Kidney glomerular epithelial cell (primary cell): ENCODE results near the gene DDB1.

ENCODE experiments used
- DNase-seq: peaks from one replicate; lab custom pipeline; 2025; lab: John Stamatoyannopoulos, UW

Gene DDB1

GRCh38 chr11:61356706-61357105 lies 23.8 kb upstream of the DDB1 start:
- no peak for DNase-seq

GRCh38 chr11:61354208-61354607 lies 21.3 kb upstream of the DDB1 start:
- no peak for DNase-seq

GRCh38 chr11:61353131-61354067 lies 20.5 kb upstream of the DDB1 start:
- DNase-seq: no peak

DNA sequence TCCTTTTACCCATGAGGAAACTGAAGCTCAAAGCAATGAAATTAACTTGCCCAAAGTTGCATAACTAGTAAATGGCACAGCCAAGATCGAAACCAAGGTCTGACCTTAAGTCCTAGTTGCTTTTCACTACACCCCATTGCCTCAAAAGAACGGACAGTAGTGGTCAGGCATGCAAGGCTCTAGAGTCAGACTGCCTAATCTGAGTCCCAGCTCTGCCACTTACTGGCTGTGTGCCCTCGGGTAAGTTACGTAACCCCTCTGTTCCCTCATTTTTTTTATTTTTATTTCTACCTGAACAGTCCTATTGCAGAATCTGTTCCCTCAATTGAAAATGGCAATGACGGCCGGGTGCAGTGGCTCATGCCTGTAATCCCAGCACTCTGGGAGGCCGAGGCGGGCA lies 19.1 kb upstream of the DDB1 start:
- DNase-seq: no peak

GRCh38 chr11:61350803-61351202 lies 17.9 kb upstream of the DDB1 start:
- DNase-seq: no peak

DNA sequence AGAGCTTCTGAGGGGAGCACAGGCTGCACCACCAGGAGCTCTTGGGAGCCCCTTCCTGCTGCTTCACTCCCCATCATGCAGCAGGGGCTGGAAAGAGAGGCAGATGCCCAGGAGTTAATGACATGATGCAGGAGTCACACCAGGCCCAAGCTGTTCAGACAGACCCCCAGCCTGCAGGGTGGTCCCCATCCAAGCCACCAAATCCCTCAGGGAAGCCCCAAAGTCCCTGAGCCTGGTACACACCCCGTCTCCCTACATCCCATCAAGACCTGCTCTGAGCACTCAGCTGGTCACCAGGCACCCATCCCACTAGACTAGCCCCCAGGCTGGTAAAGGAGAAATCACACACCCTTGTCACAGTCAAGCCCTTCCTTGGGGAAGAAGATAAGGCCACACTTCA lies 17.4 kb upstream of the DDB1 start:
- no peak for DNase-seq

GRCh38 chr11:61349916-61350315 lies 17.0 kb upstream of the DDB1 start:
- no peak for DNase-seq

DNA sequence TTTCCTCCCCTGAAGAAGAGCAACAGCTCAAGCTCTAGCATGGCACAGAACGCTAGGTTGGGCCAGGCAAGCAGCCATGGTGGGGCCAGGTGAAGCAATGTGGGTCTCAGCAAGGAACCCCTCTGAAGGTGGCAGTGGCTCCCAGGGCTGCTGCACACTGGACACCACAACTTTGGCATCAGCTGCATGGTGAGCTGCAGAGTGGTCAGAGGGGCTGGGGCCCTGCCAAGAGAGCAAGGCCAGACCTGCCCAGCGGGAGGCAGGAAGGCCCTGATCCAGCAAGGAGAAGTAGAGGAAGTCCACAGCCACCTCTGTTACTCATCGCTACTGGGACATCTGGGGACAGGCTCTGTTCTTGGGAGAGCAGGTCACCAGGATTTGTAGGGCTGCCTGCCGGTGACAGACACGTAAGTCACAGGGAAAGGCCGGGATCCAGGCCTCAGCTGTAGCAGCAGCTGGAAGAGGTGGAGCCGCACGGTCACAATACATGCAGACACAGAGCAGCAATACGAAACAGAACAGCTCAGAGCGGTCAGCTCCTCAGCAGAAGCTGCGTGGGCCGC lies 16.4 kb upstream of the DDB1 start:
- DNase-seq: no peak

DNA sequence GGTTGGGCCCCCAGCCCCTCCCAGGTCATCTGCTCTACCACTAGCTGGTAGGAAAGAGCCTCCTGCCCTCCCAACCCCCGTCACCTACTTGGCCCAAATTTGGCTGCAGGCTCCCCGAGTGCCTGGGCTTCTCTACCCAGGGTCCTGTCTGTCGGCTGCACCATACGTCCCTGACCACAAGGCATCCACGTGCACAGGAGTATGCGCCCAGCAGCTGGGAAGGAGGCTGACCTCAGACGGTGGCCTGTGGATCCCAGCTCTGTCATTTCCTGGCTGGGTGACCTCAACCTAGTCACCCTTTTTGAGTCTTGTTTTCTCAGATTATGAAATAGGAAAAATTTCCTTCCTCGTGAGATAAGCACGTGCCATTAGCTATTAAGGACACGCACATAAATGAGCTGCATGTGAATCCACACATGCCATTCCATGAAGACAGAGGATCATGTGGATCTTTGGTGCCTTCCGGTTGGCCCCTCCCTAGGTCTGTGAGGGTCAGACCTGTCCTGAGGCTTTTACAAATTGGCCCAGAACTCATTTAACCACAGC lies 15.1 kb upstream of the DDB1 start:
- DNase-seq: no peak

DNA sequence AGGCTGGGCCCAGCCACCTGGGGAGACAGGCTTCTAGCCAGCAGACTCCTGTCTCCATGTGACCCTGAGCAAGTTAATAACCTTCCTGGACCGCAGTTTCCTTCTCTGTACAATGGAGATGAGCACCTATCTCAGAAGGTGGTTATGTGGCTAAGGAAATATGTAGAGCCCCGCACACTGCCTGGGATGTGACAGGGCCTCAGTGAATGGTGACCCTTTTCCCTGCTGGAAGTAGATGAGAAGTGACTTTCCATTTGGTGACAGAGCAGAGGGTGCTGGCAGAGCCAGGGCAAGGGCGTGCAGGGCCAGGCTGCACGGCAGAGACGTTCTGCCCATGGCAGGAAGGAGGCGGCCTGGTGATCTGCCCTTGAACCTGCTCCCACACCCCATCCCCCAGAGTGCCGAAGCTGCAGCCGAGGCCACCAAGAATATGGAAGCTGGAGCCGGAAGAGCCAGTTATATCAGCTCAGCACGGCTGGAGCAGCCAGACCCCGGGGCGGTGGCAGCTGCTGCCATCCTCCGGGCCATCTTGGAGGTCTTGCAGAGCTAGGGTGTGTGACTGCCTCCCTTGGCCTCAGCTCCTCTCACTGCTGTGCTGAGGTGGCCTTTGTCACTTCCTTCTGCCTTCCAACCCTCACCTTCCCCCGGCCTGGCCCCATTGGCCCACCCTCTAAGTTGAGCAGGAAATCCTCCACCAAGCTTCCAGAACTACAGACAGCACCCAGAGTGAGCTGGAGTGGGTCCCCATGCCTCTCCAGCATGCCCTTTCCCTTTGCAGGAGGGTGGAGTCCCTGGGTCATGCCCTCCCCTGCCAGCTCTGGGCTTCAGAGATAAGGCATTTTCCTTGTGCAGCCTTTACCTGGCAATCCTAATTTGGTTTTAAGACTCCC lies 13.3 kb upstream of the DDB1 start:
- no peak for DNase-seq

DNA sequence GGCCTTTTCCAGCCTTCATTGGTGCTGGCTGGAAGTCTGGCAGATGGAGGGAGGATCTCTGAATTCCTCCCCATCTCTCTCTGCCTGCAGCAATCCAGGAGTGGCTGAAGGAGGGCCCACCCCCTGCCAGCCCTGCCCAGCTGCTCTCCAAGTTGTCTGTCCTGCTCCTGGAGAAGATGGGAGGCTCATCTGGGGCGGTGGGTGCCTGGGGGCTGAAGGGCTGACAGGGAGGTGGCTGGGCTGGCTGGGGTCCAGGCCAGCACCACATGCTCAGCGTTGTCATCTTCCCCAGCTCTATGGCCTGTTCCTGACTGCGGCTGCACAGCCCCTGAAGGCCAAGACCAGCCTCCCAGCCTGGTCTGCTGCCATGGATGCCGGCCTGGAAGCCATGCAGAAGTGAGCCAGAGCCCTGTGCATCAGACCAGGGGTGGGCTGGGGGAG lies 12.3 kb upstream of the DDB1 start:
- DNase-seq: no peak

DNA sequence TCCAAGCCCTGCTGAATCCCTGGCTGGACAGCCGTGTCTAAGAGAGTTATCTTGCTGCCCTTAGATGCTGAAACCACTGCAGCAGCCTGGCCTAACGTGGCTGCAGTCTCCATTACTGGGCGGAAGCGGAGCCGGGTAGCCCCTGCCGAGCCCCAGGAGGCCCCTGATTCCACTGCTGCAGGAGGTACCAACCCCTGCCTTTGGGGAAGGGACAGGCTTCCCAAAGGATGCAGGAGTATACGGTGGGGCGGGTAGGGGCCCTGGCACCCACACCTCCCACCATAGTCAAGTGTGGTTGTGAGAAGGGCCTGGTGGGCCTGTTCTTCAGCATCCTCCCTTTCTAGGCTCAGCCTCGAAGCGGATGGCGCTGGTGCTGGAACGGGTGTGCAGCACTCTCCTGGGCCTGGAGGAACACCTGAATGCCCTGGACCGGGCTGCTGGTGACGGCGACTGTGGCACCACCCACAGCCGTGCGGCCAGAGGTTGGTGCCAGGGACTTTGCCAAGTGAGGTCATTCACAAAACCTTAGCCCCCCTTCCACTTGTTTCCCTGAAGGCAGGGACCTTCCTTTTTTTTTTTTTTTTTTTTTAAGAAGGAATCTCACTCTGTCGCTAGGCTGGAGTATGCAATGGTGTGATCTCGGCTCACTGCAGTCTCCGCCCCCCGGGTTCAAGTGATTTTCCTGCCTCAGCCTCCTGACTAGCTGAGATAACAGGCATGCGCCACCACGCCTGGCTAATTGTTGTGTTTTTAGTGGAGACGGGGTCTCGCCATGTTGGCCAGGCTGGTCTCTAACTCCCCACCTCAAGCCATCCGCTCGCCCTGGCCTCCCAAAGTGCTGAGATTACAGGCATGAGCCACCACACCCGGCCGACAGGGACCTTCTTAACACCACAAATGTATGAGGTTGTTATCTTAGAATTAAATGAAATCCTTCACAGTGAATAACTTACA lies 11.2 kb upstream of the DDB1 start:
- DNase-seq: no peak

DNA sequence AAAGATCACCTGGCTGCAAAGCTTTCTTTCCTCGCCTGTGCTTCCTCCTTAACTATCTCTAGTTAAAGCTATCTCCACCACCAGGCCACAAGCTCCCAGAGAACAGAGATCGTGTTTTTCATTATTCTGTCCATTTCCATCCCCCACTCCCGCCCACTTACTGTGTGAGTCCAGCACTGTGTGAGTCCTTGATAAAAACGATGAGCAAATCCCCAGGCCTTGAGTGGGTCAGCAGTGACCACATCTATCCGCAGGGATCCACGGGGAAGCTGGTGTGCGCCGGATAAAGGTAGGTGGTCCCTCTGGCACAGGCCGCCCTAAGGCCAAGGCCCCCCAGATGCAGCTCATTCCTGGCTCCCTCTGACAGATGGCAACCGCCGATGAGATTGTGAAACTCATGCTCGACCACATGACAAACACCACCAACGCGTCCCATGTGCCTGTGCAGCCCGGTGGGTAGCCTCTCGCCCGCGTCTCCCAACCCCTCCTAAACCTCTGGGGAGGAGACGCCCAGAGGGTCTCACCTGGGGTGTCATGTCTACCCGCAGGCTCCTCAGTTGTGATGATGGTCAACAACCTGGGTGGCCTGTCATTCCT lies 9.4 kb upstream of the DDB1 start:
- DNase-seq: no peak

DNA sequence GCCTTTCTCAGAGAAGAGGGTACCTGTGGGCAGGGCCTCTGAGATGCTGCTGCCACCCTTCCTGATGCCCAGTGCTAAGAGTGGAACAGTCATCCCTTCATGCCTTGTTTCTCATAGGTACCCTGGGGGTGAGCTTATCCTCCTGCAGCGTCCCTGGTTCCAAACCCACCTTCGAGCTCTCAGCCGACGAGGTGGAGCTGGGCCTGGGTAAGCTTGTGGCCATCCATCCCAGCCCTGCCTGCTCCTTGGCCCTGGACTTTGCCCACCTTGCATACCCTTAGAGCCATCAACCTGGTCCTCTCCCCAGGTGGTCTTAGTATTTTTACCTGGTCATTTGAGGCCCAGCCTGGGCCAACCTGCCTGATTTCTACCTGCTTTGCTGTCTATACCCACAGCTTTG lies 8.8 kb upstream of the DDB1 start:
- DNase-seq: no peak

- no peak for DNase-seq
Measured at GRCh38 chr11:61340979-61341378, 8.1 kb upstream of the DDB1 start.

DNA sequence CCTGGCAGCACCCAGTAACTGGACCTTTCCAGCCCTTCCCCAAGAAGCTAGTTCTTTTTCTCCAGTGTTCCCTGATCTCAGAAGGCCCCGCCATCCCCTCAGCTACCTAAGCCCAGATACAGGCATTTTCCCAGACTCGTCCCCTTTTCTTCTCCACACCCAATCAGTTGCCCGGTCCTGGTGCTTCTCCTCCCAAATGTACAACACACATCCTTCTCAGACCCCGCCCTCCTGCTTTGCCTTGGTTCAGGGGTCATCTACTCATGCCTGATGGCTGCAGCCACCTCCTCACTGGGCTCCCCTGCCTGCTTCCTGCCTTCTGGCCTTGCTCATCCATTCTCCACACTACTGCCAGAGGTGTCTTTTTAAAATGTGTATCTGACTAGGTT lies 6.6 kb upstream of the DDB1 start:
- DNase-seq: no peak

- DNase-seq: no peak
Measured at GRCh38 chr11:61338783-61339489, 6.0 kb upstream of the DDB1 start.

- DNase-seq: no peak
Measured at GRCh38 chr11:61337706-61338470, 5.0 kb upstream of the DDB1 start.

- peak; percentile 50 for DNase-seq
Measured at GRCh38 chr11:61336171-61336935, 3.4 kb upstream of the DDB1 start.
